CMK (cell line): ENCODE measurements around the gene ARSG.
"Not testable (repeated sequence)": the region's sequence is repeated elsewhere in the genome, so short reads cannot be mapped to it uniquely, and the experiment has no call there.

Experiments used
- DNase-seq: peaks from one replicate; pipeline ENCODE4 v3.0.0-alpha.2; 2010; ENCODE audit warnings: low read depth

Gene ARSG

DNA sequence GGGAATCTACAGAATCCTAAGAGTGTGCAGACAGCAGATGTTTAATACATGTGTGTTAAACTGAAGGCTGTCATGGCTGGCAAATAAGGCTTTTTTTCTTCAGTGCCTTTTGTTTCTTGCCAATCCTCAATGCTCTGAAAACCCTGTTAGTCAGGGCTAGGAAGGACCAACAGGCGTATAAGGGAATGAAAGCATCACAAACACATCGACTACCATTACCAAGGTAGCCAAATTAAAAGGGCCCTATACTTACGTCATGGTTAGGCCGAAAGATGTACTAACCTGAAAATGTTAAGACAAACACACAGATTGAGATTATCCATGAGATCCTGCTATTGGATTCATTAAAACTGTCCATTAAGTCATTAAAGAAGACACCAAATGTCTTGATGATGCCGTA is 13.5 kb upstream of the ARSG start:
- DNase-seq, result no peak

DNA sequence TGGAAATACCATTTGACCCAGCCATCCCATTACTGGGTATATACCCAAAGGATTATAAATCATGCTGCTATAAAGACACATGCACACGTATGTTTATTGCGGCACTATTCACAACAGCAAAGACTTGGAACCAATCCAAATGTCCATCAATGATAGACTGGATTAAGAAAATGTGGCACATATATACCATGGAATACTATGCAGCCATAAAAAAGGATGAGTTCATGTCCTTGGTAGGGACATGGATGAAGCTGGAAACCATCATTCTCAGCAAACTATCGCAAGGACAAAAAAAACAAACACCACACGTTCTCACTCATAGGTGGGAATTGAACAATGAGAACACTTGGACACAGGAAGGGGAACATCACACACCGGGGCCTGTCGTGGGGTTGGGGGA is 9.3 kb upstream of the ARSG start:
- DNase-seq, result not testable (repeated sequence)

DNA sequence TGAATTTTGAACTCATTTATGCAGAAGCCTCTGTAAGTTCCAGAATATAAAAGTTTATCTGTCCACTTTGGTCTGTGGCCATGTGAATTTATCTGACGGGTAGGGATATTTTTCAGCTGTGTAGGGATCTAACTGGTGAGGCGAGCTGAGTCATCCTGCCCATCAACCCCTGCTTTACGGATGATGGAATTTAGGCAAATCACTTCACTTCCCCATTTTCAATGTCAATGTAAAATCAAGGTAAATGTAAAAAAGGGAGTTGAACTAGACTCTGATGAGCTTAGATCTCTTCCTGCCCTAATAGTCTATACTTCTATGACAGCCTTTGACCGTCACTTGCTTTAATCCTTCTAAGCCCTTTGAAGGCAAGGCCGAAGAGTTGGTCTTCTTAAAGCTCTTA is 2.9 kb upstream of the ARSG start:
- no peak for DNase-seq

DNA sequence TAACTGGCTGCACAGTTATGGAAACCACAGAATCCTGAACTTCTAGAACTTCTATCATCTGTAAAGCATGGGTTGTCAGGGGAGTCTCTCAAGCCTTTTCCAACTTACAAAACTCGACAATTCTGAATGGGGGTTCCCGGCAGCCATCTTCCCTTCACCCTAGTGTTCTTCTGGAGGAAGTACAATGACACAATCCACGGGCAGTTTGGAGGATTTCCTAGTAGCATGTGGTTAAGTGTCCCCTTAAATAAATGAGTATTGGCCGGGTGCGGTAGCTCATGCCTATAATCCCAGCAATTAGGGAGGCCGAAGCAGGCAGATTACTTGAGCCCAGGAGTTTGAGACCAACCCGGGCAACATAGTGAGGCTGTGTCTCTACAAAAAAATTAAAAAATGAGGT is 2.5 kb upstream of the ARSG start:
- DNase-seq, result no peak

DNA sequence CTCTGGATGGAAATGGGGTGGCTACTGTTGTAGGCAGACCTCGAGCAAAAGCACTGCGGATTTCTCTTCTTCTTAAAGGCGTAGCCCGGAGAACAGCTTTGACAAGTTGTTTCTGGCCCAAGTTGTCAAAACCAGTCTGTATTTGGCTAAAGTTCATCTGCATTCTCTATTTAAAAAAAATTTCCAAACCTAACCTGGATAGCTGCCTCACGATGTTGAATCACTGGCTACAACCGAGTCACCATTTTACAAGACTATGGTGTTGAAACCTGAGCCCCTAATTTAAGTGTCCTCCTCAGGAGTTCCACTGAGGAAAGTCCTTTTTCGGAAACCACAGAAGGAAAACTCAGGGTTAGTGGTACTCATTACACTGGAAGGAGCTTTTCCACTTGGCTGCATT is 1.8 kb upstream of the ARSG start:
- DNase-seq, result no peak

DNA sequence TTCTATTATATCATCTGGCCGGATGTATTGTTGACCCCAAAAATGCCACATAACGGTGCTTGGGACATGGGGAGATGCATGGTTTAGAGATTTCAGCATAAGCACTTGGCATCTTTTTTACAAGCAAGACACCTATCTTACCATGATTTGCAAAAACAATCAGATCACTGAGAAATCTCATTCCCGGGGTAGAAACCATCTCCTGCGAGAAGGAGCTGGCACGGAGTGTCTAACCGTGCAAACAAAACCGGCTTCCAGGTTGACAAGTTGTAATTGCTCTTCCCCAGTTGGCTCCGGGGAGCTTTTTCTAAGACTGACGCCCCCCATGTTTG is 1.4 kb upstream of the ARSG start:
- no peak for DNase-seq

GRCh38 chr17:68290268-68290954 is 884 bp upstream of the ARSG start:
- no peak for DNase-seq

DNA sequence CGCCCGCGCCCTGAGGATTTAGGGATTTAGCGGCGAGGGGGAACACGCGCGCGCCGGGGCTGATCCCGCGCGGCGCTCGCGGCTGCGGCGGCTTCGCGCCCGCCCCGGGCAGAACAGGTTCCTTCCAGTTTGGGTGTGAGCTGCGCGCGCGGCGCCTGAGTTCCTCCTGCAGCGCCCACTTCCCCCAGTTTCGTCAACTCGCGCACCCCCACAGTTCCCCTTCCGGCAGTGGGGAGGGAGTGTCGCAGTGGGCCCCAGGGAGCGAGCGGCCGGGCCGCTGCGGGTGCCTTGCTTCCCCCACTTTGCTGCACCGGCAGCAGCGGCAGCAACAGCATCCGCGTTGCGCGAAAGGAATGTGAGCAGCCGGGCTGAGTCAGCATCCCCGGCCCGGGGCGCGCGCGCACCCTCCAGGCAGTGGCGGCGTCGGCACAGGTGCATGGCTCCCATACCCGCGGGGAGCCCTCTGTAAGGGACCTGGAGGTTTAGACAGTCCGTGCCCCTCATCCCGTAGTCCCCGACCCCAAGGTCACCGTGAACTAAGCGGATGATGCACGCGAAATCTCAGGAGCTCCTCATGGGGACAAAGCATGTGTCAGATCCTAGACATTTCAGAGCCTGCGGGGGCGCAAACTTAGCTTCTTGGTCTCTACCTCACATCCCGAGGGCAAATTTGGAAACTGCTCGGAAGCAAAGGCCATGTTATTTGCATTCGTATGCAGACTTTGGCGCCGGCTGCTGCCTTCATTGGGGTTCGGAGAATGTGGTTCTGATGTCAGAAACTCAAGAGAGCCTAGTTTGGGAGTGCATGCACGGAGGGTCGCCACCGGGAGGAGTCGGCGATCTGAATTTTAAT is 767 bp downstream of the ARSG start:
- peak; percentile 78 for DNase-seq

DNA sequence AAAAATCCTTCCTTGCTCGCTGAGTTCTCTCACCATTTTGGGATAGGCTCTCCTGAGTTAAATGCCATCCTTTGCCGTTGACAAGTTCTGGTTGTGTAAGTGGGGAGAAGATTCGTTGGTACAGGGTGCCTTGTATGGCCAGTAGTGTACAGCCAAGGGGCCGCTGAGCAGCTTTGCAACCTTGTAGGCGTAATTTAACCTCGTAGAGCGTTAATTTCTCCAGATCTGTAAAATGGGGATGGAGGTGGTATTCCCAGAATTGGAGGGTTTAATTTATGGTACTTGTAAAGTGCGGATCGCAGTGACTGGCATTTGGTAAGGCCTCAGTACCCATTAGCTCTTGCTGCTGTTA is 1.4 kb downstream of the ARSG start:
- no peak for DNase-seq

DNA sequence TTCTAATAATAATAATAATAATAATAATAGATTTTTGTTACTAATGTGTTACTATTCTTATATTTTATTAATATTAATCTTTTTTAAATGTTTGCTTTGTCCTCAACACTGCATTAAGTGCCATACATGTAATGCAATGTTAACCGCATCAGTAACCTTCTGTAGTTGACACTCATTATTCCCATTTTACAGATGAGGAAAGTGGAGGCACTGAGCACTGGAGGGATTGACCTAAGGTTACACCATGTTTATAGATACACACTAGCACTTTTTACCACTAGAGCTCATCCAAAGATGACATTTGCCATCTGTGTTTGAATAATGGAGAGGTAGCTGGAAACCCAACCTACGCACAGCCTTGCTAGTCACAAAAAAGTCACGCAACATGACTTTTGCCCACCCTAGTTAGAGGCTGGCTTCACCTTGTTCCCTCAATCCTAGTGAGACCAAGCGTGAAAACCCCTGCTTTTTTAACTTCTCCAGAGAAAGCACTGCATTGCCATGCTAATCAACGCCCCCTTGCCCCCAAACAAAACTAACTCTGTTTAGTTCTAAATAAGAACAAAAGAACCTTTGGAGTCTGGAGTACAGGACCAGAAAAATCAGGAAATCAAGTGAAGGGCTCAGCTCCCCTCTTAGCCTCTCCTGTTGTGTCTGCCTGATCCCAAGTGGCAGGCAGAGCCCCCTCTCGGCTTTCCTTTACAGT is 2.3 kb downstream of the ARSG start:
- DNase-seq, result no peak

DNA sequence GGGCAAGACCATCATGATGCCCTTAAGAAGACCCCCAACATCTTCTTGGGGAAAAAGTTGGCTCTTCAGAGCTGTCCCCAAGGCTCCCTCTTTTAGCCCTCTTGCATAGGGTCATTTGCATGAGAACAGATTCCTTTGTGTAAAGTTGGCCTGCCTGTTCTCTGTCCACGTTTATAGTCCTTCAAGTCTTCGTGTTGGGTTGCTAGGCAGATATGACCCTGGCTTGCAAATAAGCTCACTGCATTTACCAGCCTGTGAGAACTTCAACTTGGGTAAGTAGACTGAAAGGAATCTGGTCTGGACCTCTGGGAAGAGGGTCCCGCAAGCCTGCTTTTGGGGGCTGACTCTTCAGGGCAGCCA is 2.9 kb downstream of the ARSG start:
- DNase-seq, result no peak

DNA sequence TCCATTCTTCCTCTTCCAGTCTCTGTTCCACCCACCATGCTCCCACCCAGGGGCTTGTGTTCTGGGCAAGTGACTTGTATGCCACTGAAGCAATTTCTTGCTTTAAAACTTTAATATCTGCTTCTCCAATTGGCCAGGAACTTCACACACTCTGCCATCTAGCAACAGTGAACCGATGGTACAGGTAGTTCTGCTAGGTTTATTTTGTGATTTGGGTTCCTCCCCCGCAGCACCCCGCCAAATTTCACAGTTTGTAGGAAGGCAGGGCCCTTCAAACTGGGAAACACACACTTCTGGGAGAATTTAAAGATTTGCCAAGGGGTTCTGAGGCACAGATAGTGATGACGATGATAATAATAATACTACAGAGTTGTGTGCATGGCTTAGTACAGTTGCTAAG is 3.3 kb downstream of the ARSG start:
- no peak for DNase-seq

GRCh38 chr17:68295086-68295485 is 3.8 kb downstream of the ARSG start:
- DNase-seq, result no peak

DNA sequence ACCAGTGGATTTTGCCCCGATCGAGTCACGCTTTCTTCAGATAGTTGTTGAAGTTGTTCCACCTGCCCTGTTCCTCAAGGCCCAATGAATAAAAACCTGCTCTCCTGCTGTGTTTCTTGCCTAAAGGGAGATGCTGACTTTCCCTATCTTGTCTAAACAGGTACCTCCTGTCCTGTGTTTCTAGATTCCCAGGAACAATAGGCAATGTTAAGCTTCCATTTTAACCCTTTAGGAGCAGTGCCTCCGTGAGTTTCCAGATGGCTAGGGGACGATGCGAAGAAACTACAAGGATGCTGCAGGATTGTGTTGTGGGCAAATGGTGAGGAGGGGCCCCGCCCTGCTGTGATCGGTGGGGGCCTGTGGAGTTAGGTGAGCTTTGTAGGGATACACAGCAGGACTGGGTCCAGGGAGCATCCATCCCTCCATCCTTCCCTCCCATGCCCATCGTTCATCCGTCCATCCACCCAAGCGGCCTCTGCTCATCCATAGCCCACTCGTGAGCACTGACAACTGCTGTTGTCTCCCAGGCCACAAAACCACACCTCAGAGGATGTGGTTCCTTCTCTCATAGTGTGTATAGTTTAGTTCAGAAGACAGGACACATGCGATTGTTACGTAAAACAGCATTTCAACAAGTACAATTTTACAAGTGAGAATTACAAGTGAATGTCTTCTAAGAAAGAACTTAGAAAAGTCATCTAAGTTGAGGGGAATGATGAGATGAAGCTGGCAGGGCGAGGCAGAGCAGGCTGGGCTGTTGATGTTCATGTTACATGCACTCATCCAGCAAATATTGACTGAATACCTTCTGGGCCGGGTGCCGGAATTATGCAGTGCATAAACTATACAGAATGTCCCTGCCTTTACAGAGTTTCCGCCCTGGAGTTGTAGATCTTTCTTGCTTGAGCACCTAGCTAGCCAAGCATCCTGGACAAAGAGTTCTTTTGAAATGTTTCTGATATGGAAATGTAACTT is 5.2 kb downstream of the ARSG start:
- no peak for DNase-seq

- no peak for DNase-seq
Observed at GRCh38 chr17:68297195-68297594, 5.9 kb downstream of the ARSG start.

DNA sequence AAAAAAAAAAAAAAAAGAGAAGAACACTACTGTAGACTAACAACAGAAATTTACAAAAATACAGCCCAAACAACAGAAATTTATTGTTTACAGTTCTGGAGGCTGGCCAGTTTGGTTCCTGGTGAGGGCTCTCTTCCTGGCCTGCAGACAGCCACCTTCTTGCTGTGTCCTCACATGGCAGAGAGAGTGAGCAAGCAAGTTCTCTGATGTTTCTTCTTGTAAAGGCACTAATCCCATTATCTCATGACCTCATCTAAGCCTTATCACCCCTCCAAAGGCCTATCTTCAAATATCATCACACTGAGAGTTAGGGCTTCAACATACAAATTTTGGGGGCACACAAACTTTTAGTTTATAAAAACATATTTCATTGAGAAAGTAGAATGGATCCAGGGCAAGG is 7.3 kb downstream of the ARSG start:
- no peak for DNase-seq

DNA sequence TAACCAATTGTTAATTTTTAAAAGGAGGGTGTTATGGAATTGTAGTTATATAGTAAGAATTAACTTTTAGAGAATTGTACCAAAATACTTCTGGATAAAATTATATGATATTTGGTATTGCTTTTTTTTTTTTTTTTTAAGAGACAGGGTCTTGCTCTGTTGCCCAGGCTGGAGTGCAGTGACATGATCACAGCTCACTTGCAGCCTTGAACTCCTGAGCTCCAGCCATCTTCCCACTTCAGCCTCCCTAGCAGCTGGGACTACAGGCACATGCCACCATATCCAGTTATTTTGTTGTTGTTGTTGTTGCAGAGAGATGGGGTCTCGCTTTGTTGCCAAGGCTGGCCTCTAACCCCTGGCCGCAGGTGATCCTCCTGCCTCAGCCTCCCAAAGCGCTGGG is 8.5 kb downstream of the ARSG start:
- no peak for DNase-seq

GRCh38 chr17:68301438-68301959 is 10.2 kb downstream of the ARSG start:
- no peak for DNase-seq

GRCh38 chr17:68302066-68302564 is 10.8 kb downstream of the ARSG start:
- DNase-seq, result no peak

GRCh38 chr17:68302666-68303065 is 11.4 kb downstream of the ARSG start:
- no peak for DNase-seq

GRCh38 chr17:68304706-68305105 is 13.4 kb downstream of the ARSG start:
- DNase-seq, result no peak

DNA sequence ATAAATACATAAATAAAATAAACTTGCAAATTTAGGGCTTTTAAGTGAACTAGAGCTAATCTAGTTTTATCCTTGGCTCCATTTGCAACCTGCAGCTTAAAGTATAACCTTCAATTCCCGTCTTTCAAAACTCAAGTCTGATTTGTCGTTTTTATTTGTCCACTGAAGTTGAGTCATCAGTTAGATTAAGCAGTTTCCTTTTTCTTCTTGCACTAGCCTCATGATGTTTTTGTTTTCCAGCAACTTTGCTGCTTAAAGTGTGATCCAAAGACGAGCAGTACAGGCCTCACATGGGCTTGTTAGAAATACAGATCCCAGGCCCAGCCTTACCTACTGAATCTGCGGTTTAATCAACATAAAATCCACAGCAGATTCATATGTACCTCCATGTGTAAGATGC is 13.8 kb downstream of the ARSG start:
- no peak for DNase-seq
